Measurements from ENCODE around the gene SERPING1. TPM values are rescaled to one million over a fixed set of nuclear protein-coding genes. Genes with fewer than 3 reads are reported as not detected.

Gene SERPING1
- total RNA-seq, 1 donor from 2014 or later, result 490 TPM

GRCh38 chr11:57646799-57647303, 49.4 kb downstream of the SERPING1 start:
- peaks cover 18% of the 10 kb centered on the region for H3K27me3 ChIP-seq
- no peak for TF ChIP-seq CTCF (IDR thresholded peaks at IDR 0.05)
- H3K36me3 ChIP-seq, result no peaks in the 10 kb centered on the region
- no peak overlapping the region for H3K4me3 ChIP-seq
- ATAC-seq (no peak), DNase-seq (no peak)
- peaks cover 44% of the 10 kb centered on the region for H3K4me1 ChIP-seq
- H3K9me3 ChIP-seq, result no peaks in the 10 kb centered on the region
- no peak overlapping the region for H3K27ac ChIP-seq
- intact Hi-C loops (cut with DNase I), result no loop called here

GRCh38 chr11:57647372-57647771, 49.9 kb downstream of the SERPING1 start:
- Histone ChIP-seq H3K4me1 (peaks cover 44% of the 10 kb centered on the region), H3K27ac (no peak overlapping the region), H3K36me3 (no peaks in the 10 kb centered on the region), H3K4me3 (no peak overlapping the region), H3K9me3 (no peaks in the 10 kb centered on the region), H3K27me3 (peaks cover 18% of the 10 kb centered on the region)
- intact Hi-C loops (cut with DNase I), result no loop called here
- no peak for TF ChIP-seq CTCF (IDR thresholded peaks at IDR 0.05)
- DNase-seq (no peak), ATAC-seq (no peak)

GRCh38 chr11:57647960-57648800, 50.7 kb downstream of the SERPING1 start:
- DNase-seq (peak; percentile 80), ATAC-seq (peak; percentile 51)
- Histone ChIP-seq H3K4me3 (peak overlapping the region; percentile 49), H3K4me1 (peaks cover 44% of the 10 kb centered on the region), H3K9me3 (no peaks in the 10 kb centered on the region), H3K27ac (no peak overlapping the region), H3K27me3 (peaks cover 18% of the 10 kb centered on the region), H3K36me3 (no peaks in the 10 kb centered on the region)
- intact Hi-C loops (cut with DNase I), result no loop called here
- no peak for TF ChIP-seq CTCF (IDR thresholded peaks at IDR 0.05)

GRCh38 chr11:57648801-57649735, 51.6 kb downstream of the SERPING1 start:
- Histone ChIP-seq H3K4me3 (peak overlapping the region; percentile 49), H3K27me3 (peaks cover 18% of the 10 kb centered on the region), H3K4me1 (peaks cover 44% of the 10 kb centered on the region), H3K36me3 (no peaks in the 10 kb centered on the region), H3K9me3 (no peaks in the 10 kb centered on the region), H3K27ac (no peak overlapping the region)
- DNase-seq (no peak), ATAC-seq (no peak)
- no peak for TF ChIP-seq CTCF (IDR thresholded peaks at IDR 0.05)
- intact Hi-C loops (cut with DNase I), result no loop called here

GRCh38 chr11:57649826-57650738, 52.6 kb downstream of the SERPING1 start, which contains the start of gene YPEL4:
TSS of gene YPEL4 (minus strand) at chr11:57649912. CDS start at chr11:57647107, 2,805 bp downstream.
- no peak for TF ChIP-seq CTCF (IDR thresholded peaks at IDR 0.05)
- ATAC-seq (peak; percentile 73), DNase-seq (no peak)
- peak within 1 kb of the TSS; percentile 49 for H3K4me3 ChIP-seq
- no peak within 1 kb of the TSS for H3K27ac ChIP-seq
- peaks cover 18% of the 10 kb centered on the region for H3K27me3 ChIP-seq
- intact Hi-C loops (cut with DNase I), result no loop called here
- peaks cover 41% of the 10 kb centered on the region for H3K4me1 ChIP-seq
- no peaks in the 10 kb centered on the region for H3K36me3 ChIP-seq
- H3K9me3 ChIP-seq, result no peaks in the 10 kb centered on the region
